GM18499 (cell line): ENCODE data around the gene NUDT21.
"Not testable (repeated sequence)": the region's sequence is repeated elsewhere in the genome, so short reads cannot be mapped to it uniquely, and the experiment has no call there.

Experiments used
- ATAC-seq: cut with Tn5 transposase; IDR thresholded peaks from one replicate; pipeline ENCODE4 v1.9.1; 2021; ENCODE audit warnings: moderate number of reproducible peaks; ENCODE audit not compliant: insufficient read depth, unreplicated experiment

NUDT21 gene

DNA sequence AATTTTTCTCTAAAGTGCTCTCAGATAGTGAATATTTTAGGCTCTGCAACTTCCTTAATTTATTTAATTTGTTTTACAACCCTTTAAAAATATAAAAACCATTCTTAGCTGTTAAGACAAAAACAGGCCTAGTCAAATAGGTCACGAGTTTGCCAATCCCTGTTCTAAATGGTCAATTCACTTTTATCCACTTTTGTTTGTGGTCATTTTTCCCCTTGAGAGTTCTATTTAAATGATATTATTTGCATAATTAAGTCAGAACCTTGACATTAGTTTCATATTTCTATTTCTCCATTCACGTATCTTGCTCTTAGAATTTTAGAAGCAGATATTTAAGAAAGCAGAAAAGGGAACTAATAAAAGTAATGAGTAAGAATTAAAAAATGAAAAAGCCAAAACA lies 29.8 kb downstream of the NUDT21 start:
- no peak for ATAC-seq

DNA sequence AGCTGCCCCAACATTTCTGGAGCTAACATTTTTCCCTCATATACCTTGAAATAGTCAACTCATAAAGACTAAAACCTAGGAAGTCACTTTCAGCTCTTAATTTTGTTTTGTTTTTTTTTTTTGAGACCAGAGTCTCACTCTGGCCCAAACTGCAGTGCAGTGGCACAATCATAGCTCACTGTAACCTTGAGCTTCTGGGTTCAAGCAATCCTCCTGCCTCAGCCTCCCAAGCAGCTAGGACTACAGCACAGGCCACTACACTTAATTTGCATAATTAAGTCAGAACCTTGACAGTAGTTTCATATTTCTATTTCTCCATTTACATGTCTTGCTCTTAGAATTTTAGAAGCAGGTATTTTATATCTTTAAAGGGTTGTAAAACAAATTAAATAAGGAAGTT lies 30.5 kb downstream of the NUDT21 start:
- ATAC-seq, result no peak

DNA sequence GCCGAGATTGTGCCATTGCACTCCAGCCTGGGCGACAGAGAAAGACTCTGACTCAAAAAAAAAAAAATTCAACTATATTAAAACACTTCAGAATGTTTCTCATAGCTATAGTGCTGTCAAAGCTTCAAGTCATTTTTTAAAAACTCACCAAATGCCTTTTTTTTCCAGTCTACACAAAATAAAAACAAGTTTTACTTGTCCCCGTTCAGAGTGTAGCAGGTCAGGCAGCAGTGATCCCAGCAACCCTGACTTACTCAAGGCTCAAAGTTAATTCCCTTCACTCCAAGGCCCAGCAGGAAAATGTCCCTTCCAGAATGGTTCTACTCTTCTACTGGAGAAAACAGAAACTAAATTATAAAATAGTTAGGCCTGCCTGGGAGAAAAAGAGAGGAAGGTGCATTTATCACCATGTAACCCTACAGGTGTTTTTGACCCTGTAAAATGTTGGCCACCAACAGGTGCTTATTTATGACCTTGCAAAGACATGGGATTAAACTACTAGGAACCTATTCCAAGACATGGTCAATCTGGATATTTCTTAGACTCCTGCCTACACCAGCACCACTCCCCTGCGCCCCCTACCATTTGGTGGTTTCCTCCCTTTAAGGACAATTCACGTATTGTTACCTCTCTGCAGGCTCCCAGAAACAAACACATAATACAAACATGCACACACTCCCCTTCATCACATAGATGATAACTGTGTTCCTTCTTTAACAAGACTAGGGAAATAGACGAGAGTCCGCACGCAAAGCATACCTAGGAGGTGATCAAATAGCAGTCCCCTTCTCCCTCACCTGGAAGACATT lies 31.2 kb downstream of the NUDT21 start:
- no peak for ATAC-seq

DNA sequence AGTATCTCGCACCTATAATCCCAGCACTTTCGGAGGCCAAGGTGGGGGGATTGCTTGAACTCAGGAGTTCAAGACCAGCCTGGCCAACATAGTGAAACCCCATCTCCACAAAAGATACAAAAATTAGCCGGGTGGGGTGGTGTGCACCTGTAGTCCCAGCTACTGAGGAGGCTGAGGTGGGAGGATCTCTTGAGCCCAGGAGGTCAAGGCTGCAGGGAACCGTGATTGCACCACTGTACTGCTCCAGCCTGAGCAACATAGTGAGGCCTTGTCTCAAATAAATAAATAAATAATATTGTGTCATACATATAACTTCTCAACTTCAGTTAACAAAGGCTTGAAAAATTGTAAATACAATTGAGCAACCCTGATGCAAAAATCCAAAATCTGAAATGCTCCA lies 34.0 kb downstream of the NUDT21 start:
- no peak for ATAC-seq

DNA sequence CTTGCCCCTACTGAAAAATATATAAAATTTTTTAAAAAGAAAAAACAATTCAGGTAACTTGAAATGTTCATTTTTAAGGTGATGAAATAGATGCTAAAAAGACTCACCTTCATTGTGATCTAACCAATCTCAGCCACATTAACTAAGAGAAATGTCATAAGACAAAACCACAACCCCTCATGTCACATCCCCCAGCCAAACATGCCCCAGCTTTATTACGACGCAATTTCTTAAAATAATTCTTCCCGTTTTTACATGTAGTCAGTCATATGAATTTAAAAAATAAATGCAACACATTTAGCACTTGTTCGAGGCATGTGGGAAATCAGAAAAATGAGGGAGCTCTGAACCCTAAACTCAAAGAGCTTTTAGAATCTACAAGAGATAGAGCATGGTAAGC lies 35.3 kb downstream of the NUDT21 start:
- ATAC-seq, result no peak

DNA sequence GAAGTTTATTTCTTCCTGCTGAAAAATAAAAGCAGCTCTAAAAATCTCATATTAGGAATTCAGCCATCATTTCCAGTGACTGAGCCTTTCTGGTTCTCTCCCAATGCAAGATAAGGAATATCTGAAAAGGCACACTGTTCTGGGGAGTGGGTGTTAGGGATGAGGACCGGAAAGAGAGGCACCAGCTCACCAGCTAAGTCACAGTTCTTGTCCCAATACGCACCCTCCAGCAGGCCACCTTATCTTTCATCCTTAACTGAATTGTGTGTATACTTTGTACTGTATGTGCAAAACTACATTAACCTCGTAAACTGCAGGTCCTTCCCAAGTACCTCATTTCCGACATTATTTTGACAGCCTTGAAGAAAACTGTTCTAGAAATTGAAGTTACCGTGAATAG lies 36.8 kb downstream of the NUDT21 start:
- no peak for ATAC-seq

GRCh38 chr16:56413381-56413780 lies 37.8 kb downstream of the NUDT21 start:
- ATAC-seq, result no peak

DNA sequence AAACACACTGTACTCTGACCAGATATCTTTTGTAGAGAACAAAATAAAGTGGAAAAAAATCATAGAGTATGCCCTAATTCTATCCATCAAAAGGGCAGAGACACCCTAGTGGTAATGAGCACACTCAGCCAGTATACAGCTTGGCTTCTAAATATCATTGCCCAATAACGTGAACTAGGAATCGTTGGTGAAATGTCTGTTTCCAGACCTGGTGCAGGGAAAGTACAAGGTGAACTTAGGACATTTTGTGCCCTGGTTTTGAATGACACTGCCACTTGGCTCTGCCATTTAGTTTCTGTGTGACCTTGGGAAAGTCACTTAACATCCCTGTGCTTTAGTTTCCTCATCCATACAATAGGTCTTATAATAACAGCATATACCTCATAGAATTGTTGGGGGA lies 39.5 kb downstream of the NUDT21 start:
- no peak for ATAC-seq

- ATAC-seq, result no peak
These were observed 40.0 kb downstream of the NUDT21 start for GRCh38 chr16:56411123-56411522.

GRCh38 chr16:56409195-56409594 lies 41.9 kb downstream of the NUDT21 start:
- no peak for ATAC-seq

GRCh38 chr16:56408379-56409098 lies 42.6 kb downstream of the NUDT21 start:
- no peak for ATAC-seq

- ATAC-seq, result no peak
These were observed 45.0 kb downstream of the NUDT21 start for GRCh38 chr16:56405977-56406672.

DNA sequence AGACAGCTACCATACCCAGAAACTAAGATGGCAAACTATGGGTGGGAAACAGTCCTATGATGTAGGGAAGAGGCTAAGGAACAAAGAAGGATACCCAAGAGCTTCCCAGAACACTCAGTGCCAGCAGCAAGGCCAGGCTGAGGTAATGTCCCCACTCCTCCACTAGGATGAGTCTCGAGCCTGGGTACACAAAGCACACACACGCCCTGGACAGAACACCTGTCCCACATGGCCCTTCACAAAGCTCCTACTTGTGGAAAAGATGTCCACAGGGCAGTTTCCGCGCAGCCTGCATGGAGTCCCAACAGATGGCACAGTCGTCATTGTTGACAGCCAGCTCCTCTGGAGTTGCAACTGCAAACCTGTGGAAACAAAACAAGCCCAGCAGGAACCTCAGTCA lies 49.6 kb downstream of the NUDT21 start:
- no peak for ATAC-seq

DNA sequence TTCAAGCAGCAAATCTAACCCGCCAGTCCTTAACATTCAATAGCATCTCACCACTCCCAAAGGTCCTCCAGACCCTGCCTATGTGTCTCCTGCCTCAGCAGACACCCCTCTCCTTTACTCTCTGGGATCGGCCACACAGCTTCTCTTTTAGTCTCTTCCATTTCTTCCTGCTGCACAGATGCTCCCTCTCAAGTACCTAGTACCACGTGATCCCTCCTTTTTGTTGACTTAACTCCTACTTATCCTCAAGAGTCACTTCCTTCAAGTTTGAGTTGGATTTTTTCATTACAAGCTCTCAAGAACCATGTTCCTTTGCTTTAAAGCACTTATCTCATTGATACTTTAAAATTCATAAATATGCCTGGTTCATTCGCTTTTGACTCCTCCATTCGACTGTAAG lies 50.7 kb downstream of the NUDT21 start:
- ATAC-seq, result no peak

DNA sequence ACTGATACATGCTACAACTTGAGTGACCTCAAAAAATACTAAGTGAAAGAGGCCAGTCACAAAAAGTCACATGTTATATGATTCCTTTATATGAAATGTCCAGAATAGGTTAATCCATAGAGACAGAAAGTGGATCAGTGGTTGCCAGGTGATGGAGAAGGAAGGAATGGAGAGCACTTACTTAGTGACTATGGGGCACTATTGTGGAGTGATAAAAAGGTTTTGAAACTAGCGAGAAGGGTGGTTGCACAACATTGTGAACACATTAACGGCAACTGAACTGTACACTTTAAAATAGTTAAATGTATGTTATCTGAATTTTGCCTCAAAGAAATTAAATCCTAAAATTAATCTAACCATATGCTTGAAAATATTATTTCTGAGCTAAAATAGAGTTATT lies 51.6 kb downstream of the NUDT21 start:
- ATAC-seq, result no peak

DNA sequence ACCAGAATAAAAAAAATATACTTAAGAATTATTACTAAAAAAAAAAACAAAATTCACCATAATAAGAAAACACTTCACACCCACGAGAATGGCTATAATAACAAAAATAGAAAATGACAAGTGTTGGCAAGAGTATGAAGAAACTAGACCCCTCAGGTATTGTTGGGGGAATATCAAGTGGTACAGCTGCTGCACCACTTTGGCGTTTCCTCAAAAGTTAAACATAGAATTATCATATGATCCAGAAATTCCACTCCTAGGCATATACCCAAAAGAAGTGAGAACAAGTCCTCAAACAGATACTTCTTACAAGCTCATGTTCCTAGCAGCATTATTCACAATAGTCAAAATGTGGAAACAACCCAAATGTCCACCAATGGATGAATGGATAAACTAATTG lies 52.1 kb downstream of the NUDT21 start:
- ATAC-seq, result no peak

GRCh38 chr16:56396724-56397123 lies 54.4 kb downstream of the NUDT21 start:
- ATAC-seq, result not testable (repeated sequence)

DNA sequence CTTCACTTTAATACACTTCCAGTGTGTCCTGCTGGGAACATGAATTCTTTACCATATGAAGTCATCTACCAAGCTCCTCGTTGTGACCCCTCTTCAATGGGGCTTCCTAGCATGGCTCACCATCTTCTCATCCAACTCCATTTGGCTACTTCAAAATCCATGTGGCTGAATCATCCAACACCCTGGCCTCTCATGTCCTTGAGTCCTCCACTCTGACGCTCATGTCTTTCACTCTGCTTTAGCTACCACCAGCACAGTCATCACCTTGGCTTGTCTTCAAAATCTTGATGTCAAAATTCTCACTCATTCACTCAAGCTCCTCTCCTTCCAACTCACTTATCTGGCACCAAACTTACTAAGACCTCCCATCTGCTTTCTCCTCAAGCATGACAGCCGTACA lies 61.6 kb downstream of the NUDT21 start:
- ATAC-seq, result no peak

GRCh38 chr16:56388209-56388608 lies 62.9 kb downstream of the NUDT21 start:
- no peak for ATAC-seq

GRCh38 chr16:56387396-56387795 lies 63.7 kb downstream of the NUDT21 start:
- no peak for ATAC-seq

DNA sequence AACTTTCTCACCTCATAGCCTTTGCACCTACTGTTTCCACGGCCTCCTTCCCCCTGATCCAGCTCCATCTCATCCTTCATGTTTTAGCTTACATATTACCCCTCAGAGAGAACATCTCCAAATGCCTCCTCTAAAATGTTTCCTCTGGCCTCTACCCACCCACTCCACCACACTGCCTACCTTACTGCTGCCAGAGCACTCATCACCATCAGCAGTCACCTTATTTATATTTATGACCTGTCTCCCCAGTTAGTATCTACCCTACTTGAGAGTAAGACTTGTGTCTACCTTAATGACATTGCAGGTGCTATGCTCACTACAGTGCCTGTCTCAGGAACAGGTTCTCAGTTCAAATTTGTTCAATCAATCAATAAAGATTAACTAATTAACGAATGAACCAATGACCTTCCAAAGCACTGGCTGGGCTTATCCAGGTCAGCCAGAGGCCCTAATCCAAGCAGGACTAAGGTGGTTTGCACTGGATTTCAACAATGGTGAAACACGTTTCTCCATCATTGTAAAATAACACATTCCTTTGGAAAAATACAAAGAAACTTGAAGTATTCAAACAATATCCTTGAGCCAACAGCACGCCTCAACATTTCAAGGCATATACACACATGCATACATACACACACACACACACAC lies 66.9 kb downstream of the NUDT21 start:
- ATAC-seq, result no peak
